H1 (cell line): ENCODE results near the gene MFAP4. TPM values are rescaled to one million over a fixed set of nuclear protein-coding genes. Genes with fewer than 3 reads are reported as not detected.

ENCODE experiments used
- CTCF ChIA-PET: fragments of 300-600 bp; sonication (Branson Sonifier 250); formaldehyde crosslinking; loops from one replicate; lab custom pipeline; 2021; ENCODE audit not compliant: partially characterized antibody; lab: Charles Lee
- POLR2A ChIA-PET: fragments of 300-600 bp; sonication (Branson Sonifier 250); formaldehyde crosslinking; loops from one replicate; lab custom pipeline; 2021; ENCODE audit warnings: inconsistent platforms; ENCODE audit not compliant: partially characterized antibody; lab: Charles Lee
- DNase-seq, 2 experiments: peaks; one replicate each; pipeline versions ENCODE4 v3.0.0 to v3.0.0-alpha.2; 2010 to 2022; ENCODE audit warnings: low spot score in 2 of 2, low read depth in 1 of 2, mixed read lengths in 1 of 2
- FAIRE-seq: peaks from 2 replicates; lab custom pipeline; 2011; peaks lifted over from hg19 to GRCh38; lab: Jason Lieb, UNC
- H2AFZ ChIP-seq: 2 replicates; pipeline ENCODE4 v1.8.1; 2012; ENCODE audit warnings: low read length, inconsistent platforms
- H2AK5ac ChIP-seq: 2 replicates; pipeline ENCODE4 v1.6.1; 2013; ENCODE audit warnings: low read depth, low read length
- H2BK120ac ChIP-seq: replicated peaks from 2 replicates; pipeline ENCODE3; 2013; ENCODE audit warnings: low read depth, low read length, inconsistent platforms
- H2BK12ac ChIP-seq: 2 replicates; pipeline ENCODE4 v1.6.1; 2013; ENCODE audit warnings: low read depth, low read length
- H2BK15ac ChIP-seq: 2 replicates; pipeline ENCODE4 v1.6.1; 2013; ENCODE audit warnings: low read length
- H2BK20ac ChIP-seq: 2 replicates; pipeline ENCODE4 v1.6.1; 2013; ENCODE audit warnings: low read length
- H2BK5ac ChIP-seq: 2 replicates; pipeline ENCODE4 v1.6.1; 2013; ENCODE audit warnings: low read depth, low read length
- H3K14ac ChIP-seq: 2 replicates; pipeline ENCODE4 v1.6.1; 2013; ENCODE audit warnings: inconsistent platforms; ENCODE audit not compliant: insufficient read length
- H3K18ac ChIP-seq: 2 replicates; pipeline ENCODE4 v1.6.1; 2013; ENCODE audit warnings: low read length; ENCODE audit errors: extremely low read depth
- H3K23ac ChIP-seq: 2 replicates; pipeline ENCODE4 v1.6.1; 2013; ENCODE audit warnings: inconsistent platforms; ENCODE audit not compliant: insufficient read length
- H3K23me2 ChIP-seq: 2 replicates; pipeline ENCODE4 v1.6.1; 2013; ENCODE audit warnings: low read depth, low read length
- H3K27ac ChIP-seq: 2 replicates; pipeline ENCODE4 v1.6.1; 2011; ENCODE audit warnings: low read depth, low read length, inconsistent platforms
- H3K27me3 ChIP-seq, 4 experiments: replicated peaks in 1 of 4; 1 replicate in 1 of 4; 2 replicates in 3 of 4; pipeline versions ENCODE4 v1.6.1 to v1.8.1; 2011 to 2013; ENCODE audit warnings: low read length in 3 of 4, mild to moderate bottlenecking in 3 of 4, inconsistent platforms in 2 of 4, mixed read lengths in 2 of 4, moderate library complexity in 1 of 4; ENCODE audit not compliant: control insufficient read depth in 3 of 4, insufficient read depth in 3 of 4; ENCODE audit errors: extremely low read depth in 1 of 4
- H3K36me3 ChIP-seq, 4 experiments: 2 replicates each; pipeline versions ENCODE4 v1.6.1 to v1.8.1; 2011 to 2013; ENCODE audit warnings: mild to moderate bottlenecking in 4 of 4, low read length in 3 of 4, moderate library complexity in 2 of 4, control low read depth in 1 of 4, inconsistent platforms in 1 of 4; ENCODE audit not compliant: insufficient read depth in 4 of 4, control insufficient read depth in 2 of 4
- H3K4ac ChIP-seq: replicated peaks from 2 replicates; pipeline ENCODE3; 2013; ENCODE audit warnings: low read length, low read depth, mixed read lengths, inconsistent platforms; ENCODE audit not compliant: insufficient read length
- H3K4me1 ChIP-seq, 4 experiments: replicated peaks in 1 of 4; 1 replicate in 1 of 4; 2 replicates in 3 of 4; pipeline versions ENCODE4 v1.6.1 to v1.8.1; 2011 to 2013; ENCODE audit warnings: low read length in 3 of 4, inconsistent platforms in 2 of 4, mixed read lengths in 1 of 4; ENCODE audit not compliant: insufficient read depth in 4 of 4, control insufficient read depth in 3 of 4
- H3K4me2 ChIP-seq, 2 experiments: 2 replicates each; pipeline versions ENCODE4 v1.6.1 to v1.8.1; 2011 to 2013; ENCODE audit warnings: low read depth in 2 of 2, low read length in 2 of 2, control low read depth in 1 of 2, inconsistent platforms in 1 of 2, mild to moderate bottlenecking in 1 of 2; ENCODE audit not compliant: insufficient read depth in 1 of 2
- H3K4me3 ChIP-seq, 4 experiments: fragments of 200-600, 300-600 bp in 1 of 4; sonication (generic), shearing (Covaris generic), sonication (Bioruptor Twin) in 1 of 4; 2 replicates each; pipeline versions ENCODE4 v1.5.1 to v1.8.1; 2011 to 2016; ENCODE audit warnings: low read length in 4 of 4, low read depth in 3 of 4, control low read depth in 2 of 4, inconsistent platforms in 2 of 4, mild to moderate bottlenecking in 2 of 4, mixed read lengths in 1 of 4, moderate library complexity in 1 of 4; ENCODE audit not compliant: insufficient read depth in 2 of 4; ENCODE audit errors: extremely low read depth in 1 of 4
- H3K56ac ChIP-seq: replicated peaks from 2 replicates; pipeline ENCODE3; 2013; ENCODE audit warnings: low read depth, mild to moderate bottlenecking, mixed read lengths, low read length, inconsistent platforms; ENCODE audit not compliant: insufficient read length
- H3K79me1 ChIP-seq: 2 replicates; pipeline ENCODE4 v1.6.1; 2013; ENCODE audit warnings: low read depth, low read length, control low read depth
- H3K79me2 ChIP-seq, 2 experiments: 2 replicates each; pipeline versions ENCODE4 v1.6.1 to v1.8.1; 2012 to 2013; ENCODE audit warnings: low read length in 2 of 2, mild to moderate bottlenecking in 2 of 2, inconsistent platforms in 1 of 2; ENCODE audit not compliant: insufficient read depth in 2 of 2, control insufficient read depth in 1 of 2
- H3K9ac ChIP-seq, 4 experiments: replicated peaks in 1 of 4; 1 replicate in 1 of 4; 2 replicates in 3 of 4; pipeline versions ENCODE4 v1.6.1 to v1.8.1; 2011 to 2013; ENCODE audit warnings: low read depth in 3 of 4, low read length in 3 of 4, control low read depth in 2 of 4, mild to moderate bottlenecking in 2 of 4, moderate library complexity in 2 of 4, inconsistent platforms in 1 of 4; ENCODE audit errors: extremely low read depth in 1 of 4
- H3K9me3 ChIP-seq, 2 experiments: 2 replicates each; pipeline versions ENCODE4 v1.6.1 to v1.8.1; 2012 to 2013; ENCODE audit warnings: mild to moderate bottlenecking in 2 of 2, moderate library complexity in 2 of 2, control low read depth in 1 of 2, inconsistent platforms in 1 of 2, low read depth in 1 of 2, low read length in 1 of 2, mixed read lengths in 1 of 2; ENCODE audit not compliant: insufficient read depth in 2 of 2
- H4K20me1 ChIP-seq, 2 experiments: replicated peaks in 1 of 2; 2 replicates each; pipeline versions ENCODE3 to v1.8.1; 2011 to 2013; ENCODE audit warnings: inconsistent platforms in 2 of 2, low read length in 2 of 2, mild to moderate bottlenecking in 1 of 2; ENCODE audit not compliant: insufficient read depth in 2 of 2, control insufficient read depth in 1 of 2
- H4K5ac ChIP-seq: 2 replicates; pipeline ENCODE4 v1.6.1; 2013; ENCODE audit warnings: low read length, low read depth, mixed read lengths, inconsistent platforms; ENCODE audit not compliant: insufficient read length
- H4K8ac ChIP-seq: 2 replicates; pipeline ENCODE4 v1.8.0; 2013; ENCODE audit warnings: mild to moderate bottlenecking, moderate library complexity, low read length, inconsistent platforms; ENCODE audit not compliant: insufficient read depth; ENCODE audit errors: extremely low read depth
- H4K91ac ChIP-seq: replicated peaks from 2 replicates; pipeline ENCODE3; 2013; ENCODE audit warnings: low read length, mixed read lengths, inconsistent platforms; ENCODE audit not compliant: insufficient read length
- KDM1A ChIP-seq: fragments of 200-600, 300-600 bp; sonication (generic); IDR thresholded peaks from 2 replicates; pipeline ENCODE4 v1.7.1; 2016; ENCODE audit warnings: mild to moderate bottlenecking, low read length, borderline replicate concordance
- KDM5A ChIP-seq: fragments of 200-600 bp; IDR thresholded peaks from 2 replicates; pipeline ENCODE4 v1.7.1; 2012; ENCODE audit warnings: mild to moderate bottlenecking, low read length, inconsistent platforms, mixed read lengths
- WGBS, 2 experiments: shearing (Covaris generic) in 1 of 2; methylation state at CpG; one replicate each; pipeline versions ENCODE4 v1.1.6 to v1.1.7; 2013 to 2015; ENCODE audit warnings: low lambda C conversion rate in 2 of 2, mixed read lengths in 2 of 2, inconsistent platforms in 1 of 2, low coverage in 1 of 2, missing lambda C conversion rate in 1 of 2; ENCODE audit not compliant: insufficient replicate concordance in 2 of 2, insufficient coverage in 1 of 2, insufficient read length in 1 of 2; ENCODE audit errors: extremely low coverage in 1 of 2, missing lambda C conversion rate in 1 of 2; 5-methylcytosine and 5-hydroxymethylcytosine counted together
- polyA plus RNA-seq, 7 experiments: library from polyadenylated mRNA; depleted of rRNA in 3 of 7; stranded (reverse) in 5 of 7; unstranded in 2 of 7; fragments of >200 nt in 5 of 7; fragments of 200-250 nt in 2 of 7; gene quantifications; 1 replicate in 5 of 7; 2 replicates in 1 of 7; 4 replicates in 1 of 7; pipeline versions ENCODE4 v1.2.1 to v1.2.3, GENCODE V29; 2011 to 2013; ENCODE audit warnings: missing spikeins in 2 of 7, mixed read lengths in 2 of 7
- total RNA-seq: library from RNA; stranded (reverse); fragmentation: NEBNext Ultra II Directional; extraction: Animal tissue kit (Norgen Biotek cat#: 25700); gene quantifications from 2 replicates; pipeline ENCODE4 v1.2.1, GENCODE V29; 2021

MFAP4 gene
- total and polyA plus RNA-seq, 2 of the 8 experiments (the other 6 are each of a cell fraction or from before 2014, with no cell fraction given): 3.1 to 3.6 TPM

DNA sequence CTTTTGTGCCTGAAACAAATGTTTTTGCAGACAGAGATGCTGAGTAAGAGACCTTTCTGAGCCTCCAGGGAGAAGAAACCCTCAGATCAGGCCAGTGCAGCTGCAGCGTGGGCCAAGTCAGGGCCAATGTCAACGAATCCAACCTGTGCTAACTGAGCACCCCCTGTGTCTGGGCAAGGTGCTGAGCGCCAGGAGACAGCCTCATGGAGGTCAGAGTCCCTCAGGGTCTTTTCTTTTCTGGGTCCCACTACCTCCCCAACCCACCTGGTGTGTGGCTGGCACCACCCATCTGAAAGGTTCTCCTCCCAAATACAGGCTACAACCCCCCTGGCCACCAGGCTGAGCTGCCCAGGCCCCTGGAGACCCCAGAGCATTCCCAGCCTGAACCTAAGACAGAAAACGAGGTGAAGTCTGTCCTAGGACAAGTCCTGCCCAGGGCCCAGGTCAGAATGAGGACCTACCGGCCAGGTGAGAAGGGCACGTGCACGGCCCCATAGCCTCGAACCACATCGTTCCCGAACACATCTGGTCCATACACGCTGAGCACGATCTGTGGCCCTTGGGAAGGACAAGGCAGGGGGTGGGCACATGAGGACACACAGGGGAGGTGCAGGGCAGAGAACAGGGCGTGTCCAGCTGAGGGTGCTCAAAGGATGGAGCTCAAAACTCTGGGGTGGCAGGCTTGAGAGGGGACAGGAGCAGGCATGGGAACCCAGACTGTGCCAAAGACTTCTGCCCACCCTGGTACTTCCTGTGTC lies 39.5 kb downstream of the MFAP4 start:
- Histone ChIP-seq H3K56ac (no peak overlapping the region), H2BK15ac (peak overlapping the region; percentile 31; the same call in 1 of the 2 replicates), H3K79me2 (no peaks in the 10 kb centered on the region), H3K4me3 (no peak overlapping the region), H2BK5ac (peak overlapping the region; percentile 56; the same call in 1 of the 2 replicates), H3K23ac (no peak overlapping the region), H3K79me1 (no peaks in the 10 kb centered on the region), H3K27ac (no peak overlapping the region; the same call in 1 of the 2 replicates), H3K4ac (no peak overlapping the region), H2AFZ (no peak overlapping the region), H2AK5ac (no peak overlapping the region), H3K36me3 (peaks cover 0 to 5% (median 2%) of the 10 kb centered on the region in 4 experiments; a peak in 2 of 8 replicates), H4K20me1 (peaks cover 0 to 1% of the 10 kb centered on the region in 2 experiments), H4K8ac (peak overlapping the region; percentile 51), H3K9ac (no peak overlapping the region), H3K14ac (no peak overlapping the region), H3K4me2 (no peak overlapping the region), H2BK12ac (0 out of 2 replicates have a peak overlapping the region, but pooled peaks have one; percentile 27), H2BK20ac (no peak overlapping the region), H3K9me3 (no peaks in the 10 kb centered on the region), H2BK120ac (peak overlapping the region; percentile 31), H4K91ac (no peak overlapping the region), H4K5ac (no peak overlapping the region), H3K4me1 (peaks cover 0 to 2% (median under 1%) of the 10 kb centered on the region in 4 experiments; a peak in 1 of 7 replicates), H3K18ac (no peak overlapping the region), H3K23me2 (no peaks in the 10 kb centered on the region), H3K27me3 (no peaks in the 10 kb centered on the region)
- ChIA-PET POLR2A (interaction anchor here (1.0 to 1.6 kb wide), 2 partner anchors 15 to 30 kb away, joined by 4 read pairs; partner anchors contain the start of genes B9D1 and MAPK7), CTCF (interaction anchor here (0.9 to 1.6 kb wide), 4 partner anchors 10 to 415 kb away, joined by 3 to 7 read pairs (median 4); partner anchors contain the start of gene B9D1)
- WGBS, 2 experiments: 91% methylated on average over 13 of the region's 13 CpGs; no CpG with 5 or more reads in 1 of the 2 experiments
- DNase-seq (no peak), FAIRE-seq (no peak)
- TF ChIP-seq KDM5A (no peak), KDM1A (no peak)
